GM20431 (cell line): ENCODE results near the gene ZDHHC8.

Source experiments
- in situ Hi-C: fragments of 300-500 bp; cut with MseI, MboI; formaldehyde crosslinking; loops from one replicate; pipeline ENCODE4 v1.15.0; 2020; ENCODE audit warnings: low sequenced_read_pairs; ENCODE audit not compliant: unreplicated experiment

ZDHHC8 gene

DNA sequence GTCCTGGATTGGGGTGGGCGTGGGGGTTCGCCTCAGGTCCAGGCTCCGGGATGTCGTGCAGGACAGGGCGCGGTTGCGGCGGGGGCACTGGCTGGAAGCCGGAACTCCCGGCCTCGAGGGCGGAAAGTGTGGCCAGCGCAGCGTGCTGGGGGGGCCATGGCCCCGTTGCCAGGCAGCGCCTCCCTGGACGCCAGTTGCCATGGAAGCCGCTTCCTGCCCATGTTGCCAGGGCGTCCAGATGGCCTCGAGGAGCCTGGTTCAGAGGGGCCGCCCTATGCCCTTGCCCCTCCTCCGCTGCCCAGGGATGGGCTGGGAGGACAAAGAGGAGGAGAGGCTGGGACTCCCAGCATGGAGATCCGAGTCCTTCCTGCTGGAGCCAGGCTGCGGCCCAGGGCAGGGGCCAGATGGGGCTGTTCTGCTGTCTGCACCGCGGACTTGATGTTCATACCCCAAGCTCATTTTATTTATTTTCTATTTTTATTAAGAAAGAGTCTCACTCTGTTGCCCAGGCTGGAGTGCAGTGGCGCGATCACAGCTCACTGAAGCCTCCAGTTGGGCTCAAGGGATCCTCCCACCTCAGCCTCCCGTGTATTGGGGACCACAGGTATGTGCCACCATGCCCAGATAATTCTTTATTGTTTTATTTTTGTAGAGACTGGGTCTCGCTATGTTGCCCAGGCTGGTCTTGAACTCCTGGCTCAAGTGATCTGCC, 23.9 kb downstream of the ZDHHC8 start:
- in situ Hi-C loops = loop anchor here (10.0 kb wide), 1 partner anchor 129 kb away; no protein-coding TSS in a partner anchor

DNA sequence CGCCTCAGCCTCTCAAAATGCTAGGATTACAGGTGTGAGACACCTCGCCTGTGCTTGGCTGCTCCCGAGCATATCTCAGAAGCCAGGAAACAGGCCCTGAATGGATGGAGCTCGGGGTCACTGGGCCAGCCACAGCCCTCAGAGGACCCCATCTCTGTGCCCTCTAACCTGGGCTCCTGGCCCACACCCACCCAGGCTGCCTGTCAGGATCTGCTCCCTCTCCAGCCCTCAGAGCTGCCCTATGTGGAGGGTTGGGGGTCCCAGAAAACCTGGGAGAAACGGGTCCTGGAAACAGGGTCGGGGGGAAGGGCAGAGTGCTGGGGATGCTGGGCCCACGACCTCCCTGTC, 24.4 kb downstream of the ZDHHC8 start:
- in situ Hi-C loops = loop anchor here (10.0 kb wide), 1 partner anchor 129 kb away; no protein-coding TSS in a partner anchor

DNA sequence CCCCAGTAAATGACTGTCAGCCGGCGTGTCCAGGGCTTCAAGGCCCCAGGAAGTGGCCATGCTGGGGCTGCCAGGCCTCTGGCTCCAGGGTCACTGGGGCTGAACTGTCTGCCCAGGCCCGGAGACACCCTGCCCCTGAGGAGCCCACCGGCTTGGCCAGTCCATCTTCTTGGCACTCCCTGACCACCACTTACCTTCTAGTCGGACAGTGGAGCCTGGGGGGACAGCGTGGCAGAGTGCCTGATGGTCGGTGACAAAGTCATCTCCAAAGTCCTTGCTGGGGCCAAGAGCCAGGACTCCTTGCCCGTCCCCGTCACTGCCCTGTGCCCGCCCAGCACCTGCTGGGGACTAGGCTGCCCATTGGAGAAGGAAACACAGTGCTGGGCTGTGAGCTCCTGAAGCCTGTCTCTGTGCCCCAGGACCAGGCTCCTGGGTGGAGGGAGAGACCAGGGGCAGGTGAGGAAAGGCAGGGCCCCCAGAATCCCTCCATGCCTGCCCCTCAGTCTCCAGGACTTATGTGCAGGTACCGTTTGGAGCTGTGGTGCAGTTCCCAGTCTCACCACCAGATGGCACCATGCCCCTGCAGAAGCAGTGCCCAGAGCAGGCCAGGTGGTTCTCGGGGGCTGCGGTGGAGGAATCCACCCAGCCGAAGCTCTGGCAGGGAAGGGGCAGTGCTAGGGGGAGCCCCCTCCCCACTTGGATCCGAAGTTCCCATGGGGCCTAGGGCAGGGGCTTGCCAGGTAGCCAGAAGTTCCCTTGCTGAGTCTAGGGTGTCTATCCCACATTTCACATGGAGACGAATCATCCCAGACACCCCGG, 25.2 kb downstream of the ZDHHC8 start:
- in situ Hi-C loops = loop anchor here (10.0 kb wide), 1 partner anchor 128 kb away; no protein-coding TSS in a partner anchor

DNA sequence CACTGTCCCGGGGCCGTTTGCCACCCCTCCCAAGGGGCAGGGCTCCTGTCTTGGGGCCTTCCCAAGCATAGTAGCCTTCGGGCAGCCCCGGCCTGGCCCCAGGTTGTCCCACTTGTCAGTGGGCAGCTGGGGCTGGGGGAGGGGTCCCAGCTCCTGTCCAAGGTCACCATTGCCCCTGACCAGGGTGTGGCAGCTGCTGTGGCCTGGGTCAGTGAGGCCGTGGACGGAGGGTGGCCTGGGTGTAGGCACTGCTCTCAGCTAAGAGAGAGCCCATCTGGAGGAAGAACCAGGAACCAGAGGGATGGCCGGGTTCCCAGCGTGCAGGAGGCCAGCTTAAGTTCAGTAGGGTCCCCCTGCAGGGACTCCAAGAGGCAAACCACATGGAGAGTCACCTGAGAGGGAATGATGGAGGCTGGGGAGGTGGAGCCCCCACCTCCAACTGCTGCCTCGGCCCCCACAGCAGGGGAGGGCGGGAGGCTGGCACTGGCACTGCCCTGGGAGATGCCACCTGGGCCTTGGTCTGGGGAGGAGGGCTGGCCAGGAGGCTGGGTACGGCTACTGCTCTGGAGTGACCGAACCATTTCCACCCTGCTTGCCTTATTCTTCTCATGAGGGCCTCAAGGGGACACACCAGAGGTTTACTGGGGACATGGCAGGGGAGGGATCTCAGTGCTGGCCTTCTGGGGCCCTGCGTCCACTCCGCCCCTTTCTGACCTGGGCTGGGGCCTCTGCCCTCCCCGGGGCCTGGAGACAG, 26.0 kb downstream of the ZDHHC8 start:
- in situ Hi-C loops = loop anchor here (10.0 kb wide), 1 partner anchor 127 kb away; no protein-coding TSS in a partner anchor

DNA sequence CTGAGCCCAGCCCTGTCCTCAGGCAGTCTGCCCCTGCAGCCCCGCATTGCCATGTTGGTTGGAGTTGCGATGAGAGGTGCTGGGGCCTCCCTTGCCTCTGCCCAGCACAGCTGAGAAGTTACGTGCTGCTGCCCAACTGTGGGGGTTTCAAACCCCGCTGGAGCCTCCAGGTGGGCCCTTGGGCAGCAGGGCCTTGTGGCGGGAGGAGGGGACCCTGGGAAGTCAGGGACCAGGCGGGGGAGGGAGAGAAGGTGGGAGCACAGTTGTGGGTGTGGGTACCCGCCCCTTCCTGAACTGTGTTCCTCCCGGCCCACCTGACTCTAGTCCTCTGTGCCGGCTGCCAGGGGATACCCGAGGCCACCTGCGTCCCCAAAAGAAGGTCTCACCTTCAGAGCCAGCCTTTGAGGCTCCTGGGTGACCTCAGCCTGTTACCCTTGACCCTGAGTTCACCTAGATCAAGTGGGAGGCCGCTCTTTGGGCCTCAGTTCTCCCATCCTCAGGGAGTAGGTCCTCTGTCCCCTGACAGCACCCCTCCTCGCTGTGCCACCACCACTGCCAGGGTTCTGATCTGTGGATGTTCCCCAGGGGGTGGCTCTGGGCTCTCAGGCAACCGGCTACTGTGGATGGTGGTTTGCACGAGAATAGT, 26.9 kb downstream of the ZDHHC8 start:
- in situ Hi-C loops = loop anchor here (10.0 kb wide), 1 partner anchor 126 kb away; no protein-coding TSS in a partner anchor

DNA sequence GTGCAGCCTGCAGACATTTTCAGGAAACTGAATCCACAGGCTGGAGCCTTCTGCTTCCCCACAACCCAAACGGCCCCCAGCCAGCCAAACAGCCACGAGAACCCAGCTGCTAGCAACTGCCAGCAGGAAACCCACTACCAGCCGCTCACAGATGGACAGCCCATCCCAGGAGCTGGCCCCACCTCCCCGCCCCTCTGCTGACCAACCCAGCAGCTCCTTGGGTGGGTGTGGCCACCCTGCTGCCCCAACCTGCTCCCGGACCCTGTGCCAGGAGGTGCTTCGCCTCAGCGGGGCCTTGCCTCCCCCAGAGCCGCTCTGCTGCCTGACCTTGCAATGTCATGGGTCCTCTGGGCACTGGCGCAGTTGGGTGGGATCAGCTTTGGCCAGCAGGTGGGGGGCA, 27.5 kb downstream of the ZDHHC8 start:
- in situ Hi-C loops = loop anchor here (10.0 kb wide), 1 partner anchor 126 kb away; no protein-coding TSS in a partner anchor

DNA sequence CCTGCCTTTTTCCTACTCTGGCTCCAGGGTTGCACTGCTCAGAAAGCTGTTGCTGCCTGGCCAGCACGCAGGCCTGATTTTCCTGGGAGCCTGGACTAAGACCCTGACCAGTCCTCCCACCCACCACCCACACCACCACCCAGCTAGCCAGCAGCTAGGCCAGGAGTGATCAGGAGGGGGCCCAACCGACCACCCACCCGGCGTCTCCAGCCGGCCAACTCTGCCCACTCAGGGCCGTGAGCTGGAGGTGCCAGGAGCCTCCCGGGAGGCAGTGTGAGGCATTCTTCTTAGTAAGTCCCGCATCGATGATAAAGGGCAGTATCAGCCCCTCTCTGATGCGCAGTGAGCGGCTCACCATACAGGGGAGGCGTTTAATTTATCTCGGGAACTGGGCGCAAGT, 27.9 kb downstream of the ZDHHC8 start:
- in situ Hi-C loops = loop anchor here (10.0 kb wide), 1 partner anchor 125 kb away; no protein-coding TSS in a partner anchor

DNA sequence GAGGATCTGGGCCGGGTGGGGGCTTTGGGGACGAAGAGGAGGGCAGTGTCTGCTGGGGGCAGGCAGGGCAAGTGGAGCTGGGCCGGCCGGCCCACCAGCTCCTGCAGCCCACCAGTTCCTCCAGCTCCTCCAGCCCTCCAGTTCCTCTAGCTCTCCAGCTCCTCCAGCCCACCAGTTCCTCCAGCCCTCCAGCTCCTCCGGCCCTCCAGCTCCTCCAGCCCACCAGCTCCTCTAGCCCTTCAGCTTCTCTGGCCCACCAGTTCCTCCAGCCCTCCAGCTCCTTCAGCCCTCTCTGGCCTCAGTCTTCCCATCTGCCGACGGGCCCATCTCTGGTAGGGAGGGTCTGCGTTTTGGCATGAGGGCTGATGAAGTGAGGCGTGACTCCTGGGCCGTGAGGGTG, 28.4 kb downstream of the ZDHHC8 start:
- in situ Hi-C loops = no loop called here

DNA sequence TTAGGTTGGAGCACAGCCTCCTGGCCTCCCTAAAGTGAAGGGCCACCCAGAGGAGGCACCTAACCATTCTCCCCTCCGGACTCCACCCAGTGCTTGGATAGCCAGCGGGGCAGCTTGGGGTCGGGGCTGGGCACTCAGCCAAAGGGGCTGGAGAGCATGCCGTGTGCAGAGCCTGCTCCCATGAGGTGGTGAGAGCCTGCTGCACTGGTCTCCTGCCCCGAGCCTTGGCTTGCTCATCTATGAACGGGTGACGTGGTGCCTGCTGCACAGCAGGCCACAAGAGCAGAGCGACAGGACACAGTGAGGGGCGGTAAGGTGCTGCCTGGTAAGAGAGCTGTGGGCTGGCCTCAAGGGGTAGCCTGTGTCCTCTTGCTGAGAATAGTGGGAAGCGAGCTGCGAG, 33.3 kb downstream of the ZDHHC8 start:
- in situ Hi-C loops = no loop called here

DNA sequence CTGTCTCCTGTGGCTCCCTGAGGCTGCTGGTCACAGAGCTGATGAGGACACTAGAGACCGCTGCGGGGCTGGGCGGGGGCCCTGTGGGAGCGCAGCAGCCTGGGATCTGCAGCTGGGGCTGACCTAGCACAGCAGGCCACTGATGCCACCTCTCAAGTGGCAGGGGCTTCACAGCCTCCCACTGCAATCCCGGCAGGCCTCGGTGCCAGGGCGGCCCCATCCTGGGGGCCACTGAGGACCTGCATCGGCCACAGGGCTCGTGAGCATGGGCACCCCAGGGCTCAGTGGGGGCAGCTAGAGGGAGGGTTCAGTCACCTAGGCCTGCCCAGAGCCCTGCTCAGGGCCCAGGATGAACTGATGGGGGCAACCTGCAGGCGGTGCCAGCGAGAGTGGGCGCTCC, 33.8 kb downstream of the ZDHHC8 start:
- in situ Hi-C loops = no loop called here

DNA sequence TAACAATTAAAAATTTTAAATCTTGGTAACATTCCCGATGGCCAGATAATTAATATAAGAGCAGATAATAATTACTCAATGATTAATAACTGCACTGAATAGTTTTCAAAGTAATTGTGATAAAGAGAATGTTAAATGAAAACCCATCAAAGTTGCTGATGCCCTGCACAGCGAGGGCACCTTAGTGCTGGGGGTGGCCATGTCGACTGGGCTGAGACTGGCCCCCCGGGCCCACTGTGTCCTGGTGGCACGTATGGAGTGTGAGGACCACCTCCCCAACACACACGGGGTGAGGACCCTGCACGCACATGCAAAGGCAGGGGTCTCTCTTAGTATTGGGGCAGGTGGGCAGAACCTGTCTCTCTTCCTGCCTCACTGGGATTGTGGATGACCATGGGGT, 34.3 kb downstream of the ZDHHC8 start:
- in situ Hi-C loops = no loop called here

DNA sequence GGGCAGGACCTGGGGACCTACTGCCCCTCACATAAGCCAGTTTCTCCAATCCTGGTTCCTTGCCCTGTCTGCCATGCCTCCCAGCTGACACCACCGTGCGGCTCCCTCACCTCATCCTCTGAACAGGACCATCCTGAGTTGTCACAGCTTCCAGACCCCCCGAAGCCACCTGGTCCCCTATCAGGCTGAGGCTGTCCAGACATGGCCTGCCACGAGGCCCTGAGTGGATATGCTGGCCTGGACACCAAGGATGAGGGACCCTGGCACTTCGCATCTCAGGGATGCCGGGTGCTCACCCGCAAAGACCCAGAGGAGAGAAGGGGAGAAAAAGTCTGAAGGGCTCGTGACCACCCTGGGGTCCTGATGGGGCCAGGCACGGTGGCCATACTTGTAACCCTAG, 35.1 kb downstream of the ZDHHC8 start:
- in situ Hi-C loops = no loop called here

DNA sequence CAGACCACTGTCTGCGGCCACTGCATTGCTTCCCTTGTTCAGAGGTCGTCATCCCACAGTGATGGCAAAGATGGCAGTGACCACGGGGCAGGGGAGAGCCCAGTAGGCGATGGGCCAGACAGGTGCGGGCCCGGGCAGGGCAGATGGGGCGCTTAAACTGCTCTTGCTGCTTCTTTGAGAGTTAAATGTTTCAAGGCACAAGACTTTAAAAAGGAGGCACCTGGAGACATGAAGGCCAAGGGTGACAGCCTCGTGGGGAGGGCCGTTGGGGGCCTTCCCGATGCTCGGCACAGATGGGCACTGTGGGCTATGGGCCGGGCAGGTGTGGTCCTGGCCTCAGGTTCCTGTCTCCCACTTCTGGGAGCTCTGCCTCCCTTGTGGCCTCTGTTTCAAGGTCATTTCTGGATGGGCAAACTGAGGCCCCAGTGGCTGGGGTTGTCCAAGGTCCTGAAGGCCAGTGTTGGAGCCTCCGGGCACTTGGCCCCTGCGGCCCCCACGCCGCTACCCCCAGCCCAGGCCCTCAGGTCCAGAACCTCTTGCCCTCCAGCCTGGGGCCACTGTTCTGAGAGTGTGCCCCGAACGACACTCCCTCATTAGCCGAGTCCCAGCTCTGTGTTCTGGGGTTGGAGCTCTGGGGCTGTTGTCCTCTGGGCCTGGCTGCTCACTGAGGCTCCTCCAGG, 36.2 kb downstream of the ZDHHC8 start:
- in situ Hi-C loops = no loop called here

DNA sequence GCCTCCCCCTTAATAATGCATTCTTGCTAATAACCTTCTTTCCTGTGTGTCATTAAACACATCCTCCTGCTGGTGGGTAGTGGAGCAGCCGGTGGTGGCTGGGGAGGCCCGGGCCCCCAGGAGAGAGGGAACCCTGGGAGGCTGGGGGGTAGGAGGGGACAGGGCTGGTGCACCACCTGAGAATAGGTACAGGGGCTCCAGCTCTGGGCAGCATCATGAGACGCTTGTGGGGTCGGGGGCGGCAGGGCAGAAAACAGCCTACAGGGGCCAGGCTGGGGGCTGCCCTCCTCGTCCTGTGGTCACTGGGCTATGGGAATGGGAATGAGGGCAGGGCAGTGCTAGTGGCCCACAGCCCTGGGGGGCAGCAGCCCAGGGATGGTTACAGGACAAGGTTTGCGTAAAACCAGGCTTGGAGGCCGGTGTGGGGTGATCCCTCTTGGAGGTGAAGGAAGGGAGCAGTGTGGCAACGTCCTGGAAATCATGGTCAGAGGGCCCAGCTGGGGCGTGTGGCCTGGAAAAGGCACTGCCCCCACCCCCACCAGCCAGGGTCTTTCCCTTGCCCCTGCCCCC, 37.7 kb downstream of the ZDHHC8 start:
- in situ Hi-C loops = no loop called here

DNA sequence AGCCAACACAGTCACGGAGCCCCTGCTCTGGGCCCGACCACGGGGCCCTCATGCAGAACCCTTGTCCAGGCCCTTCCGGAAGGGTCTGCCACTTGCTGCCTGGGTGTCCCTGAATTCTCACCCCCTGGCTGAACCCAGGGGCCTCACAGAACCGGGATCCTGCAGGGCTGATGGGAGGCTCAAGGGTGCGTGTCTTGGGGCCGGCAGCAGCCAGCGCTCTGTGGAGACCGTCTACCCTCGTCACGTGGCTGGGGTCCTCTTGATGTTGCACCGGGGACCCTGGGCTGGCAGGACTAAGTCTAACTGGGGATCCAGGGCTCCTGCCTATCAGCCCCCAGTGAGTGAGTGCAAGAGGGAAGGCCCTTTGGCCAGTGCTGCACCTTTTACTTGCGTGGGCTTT, 38.6 kb downstream of the ZDHHC8 start:
- in situ Hi-C loops = no loop called here

DNA sequence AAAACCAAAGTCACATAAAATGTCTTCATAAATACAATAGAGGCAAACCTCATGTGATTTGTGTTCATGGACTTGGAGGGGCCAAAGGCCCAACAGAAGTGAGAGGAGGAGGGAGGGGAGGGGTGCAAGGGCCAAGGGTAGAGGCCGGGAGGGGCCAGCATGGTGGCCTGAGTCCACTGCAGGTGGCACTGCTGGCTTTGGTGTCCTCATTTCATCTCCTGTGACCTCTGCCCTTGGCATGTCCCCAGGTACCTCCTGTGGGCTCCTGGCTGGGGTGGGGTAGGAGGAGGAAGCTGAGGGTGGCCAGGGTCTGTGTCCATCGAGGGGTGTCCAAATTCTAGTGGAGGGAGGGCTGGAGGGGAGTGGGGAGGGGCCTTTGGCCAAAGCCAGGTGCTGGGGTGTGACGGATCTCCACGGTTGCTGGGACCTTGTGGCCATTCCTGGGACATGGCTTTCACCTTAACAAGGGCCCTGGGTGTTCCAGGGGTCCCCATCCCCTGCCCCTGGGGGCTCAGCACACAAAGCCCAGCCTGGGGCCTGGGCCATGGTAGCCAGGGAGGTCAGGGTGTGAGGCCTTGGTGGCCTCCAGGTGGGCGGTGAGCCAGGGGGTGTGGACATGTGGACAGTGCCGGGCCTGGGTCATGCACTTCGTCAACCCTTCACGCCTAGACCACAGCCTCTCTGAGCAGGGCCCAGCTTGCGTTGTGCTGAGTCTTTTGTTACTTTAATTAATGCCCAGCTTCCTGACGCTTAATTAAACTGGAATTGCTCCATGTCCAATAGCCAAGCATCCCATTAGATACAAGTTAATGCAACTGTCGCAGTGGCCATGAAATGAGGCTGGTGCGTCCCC, 39.9 kb downstream of the ZDHHC8 start:
- in situ Hi-C loops = no loop called here

DNA sequence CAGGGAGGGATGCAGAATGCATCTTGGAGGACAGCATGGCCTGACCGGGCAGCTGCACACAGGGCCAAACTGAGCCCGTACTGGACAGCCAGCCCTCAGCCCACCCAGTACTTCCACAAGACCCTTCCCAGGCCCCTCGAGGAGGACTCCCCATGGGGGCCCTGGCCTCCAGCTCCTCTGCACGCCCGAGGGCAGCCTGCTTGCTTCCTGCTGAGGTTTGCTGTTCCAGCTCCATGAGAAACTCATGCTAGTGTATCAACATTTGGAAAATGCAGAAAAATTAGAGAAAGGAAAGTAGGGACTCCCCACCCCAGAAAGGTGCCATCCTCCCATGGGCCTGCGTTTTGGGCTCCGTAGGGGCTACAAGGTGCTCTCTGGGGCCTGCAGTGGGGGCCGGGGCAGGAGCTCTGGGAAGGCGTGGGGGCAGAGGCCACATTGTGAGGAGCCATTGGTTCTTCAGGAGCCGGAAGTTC, 40.6 kb downstream of the ZDHHC8 start:
- in situ Hi-C loops = no loop called here

DNA sequence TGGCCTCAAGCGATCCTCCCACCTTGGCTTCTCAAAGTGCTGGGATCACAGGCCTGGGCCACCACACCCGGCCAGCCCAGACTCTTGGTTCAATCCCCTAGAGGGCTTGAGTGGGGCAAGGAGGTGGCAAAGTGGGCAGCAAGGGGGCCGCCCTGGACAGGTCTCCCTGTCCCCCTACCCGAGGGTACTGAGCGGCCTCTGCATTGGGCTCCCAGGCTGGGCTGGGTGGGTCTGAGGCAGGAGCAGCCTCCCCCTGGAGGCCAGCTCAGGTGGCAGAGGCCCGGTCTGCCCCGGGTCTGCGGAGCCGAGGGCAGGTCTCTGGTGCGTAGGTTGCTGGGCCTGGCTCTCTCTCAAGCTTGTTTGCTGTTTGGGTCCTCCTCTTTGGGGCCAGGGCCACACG, 41.6 kb downstream of the ZDHHC8 start:
- in situ Hi-C loops = no loop called here
